ENCODE measurements around the gene EIPR1.
"Not testable (repeated sequence)": the region's sequence is repeated elsewhere in the genome, so short reads cannot be mapped to it uniquely, and the experiment has no call there.

Gene EIPR1

DNA sequence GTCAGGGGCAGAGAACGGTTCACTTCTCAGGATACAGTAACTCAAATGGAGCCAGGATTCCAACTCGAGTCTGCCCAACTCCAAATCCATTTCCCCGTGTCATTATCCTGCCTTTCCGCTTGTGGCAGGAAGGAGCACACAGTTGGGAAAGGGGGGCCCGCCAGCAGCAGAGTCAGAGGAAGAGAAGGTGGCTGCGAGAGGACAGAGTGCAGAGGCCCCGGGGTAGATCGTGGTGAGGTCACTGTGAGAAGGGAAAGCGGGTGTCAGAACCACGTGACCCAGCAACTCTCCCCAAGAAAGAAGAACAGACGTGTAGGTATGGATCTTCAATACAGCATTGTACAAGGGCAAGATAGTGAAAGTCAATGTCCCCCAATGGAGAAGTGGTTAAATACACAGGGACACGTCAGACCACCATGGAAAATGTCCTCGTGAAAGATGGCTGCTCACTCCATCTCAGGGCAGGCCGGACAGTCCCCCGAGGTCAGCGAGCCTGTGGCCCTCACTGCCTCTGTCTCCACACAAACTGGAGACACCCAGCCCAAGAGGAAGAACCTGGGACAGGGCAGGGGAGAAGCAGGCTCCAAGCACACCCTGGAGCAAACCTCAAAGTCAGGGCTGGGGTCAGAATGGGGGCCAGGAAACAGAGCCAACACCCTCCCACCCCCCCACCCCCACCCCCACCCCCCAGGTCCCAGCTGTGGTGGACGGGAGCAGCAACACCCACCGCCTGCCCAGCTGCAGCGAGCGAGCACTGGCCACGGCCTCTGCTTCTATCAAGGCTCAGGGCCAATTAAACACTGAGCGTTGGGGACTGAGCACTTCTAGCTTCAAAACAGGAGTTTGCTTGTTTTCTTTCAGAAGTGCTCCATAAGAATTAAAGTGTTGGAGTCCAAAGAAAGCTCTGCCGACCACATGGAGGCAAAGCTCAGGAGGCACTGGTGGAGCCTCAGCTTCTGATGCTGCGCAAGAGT, 92.7 kb downstream of the EIPR1 start:
- no peak for DNase-seq
- no peak overlapping the region for H2AFZ ChIP-seq (ENCODE audit: low read depth, low read length)
- peaks cover 11% of the 10 kb centered on the region for H3K4me1 ChIP-seq (ENCODE audit: control insufficient read depth, insufficient read depth, low read depth, low read length)
- no peak overlapping the region for H3K27ac ChIP-seq (ENCODE audit: low read length, poor library complexity, severe bottlenecking)
- no peak overlapping the region for H2BK12ac ChIP-seq (ENCODE audit: low read length in 2 of 2)
- H3K14ac ChIP-seq (ENCODE audit: low read length in 2 of 2) = no peak overlapping the region
- H2AK5ac ChIP-seq (ENCODE audit: low read length, severe bottlenecking) = no peak overlapping the region
- no peak overlapping the region for H2BK5ac ChIP-seq (ENCODE audit: low read depth, low read length, poor library complexity, severe bottlenecking)
- no peak overlapping the region for H4K8ac ChIP-seq (ENCODE audit: low read length)
- no peaks in the 10 kb centered on the region for H3K27me3 ChIP-seq (ENCODE audit: control insufficient read depth in 1 of 2, insufficient read depth in 1 of 2, low read length in 2 of 2)
- peaks cover 0 to 31% of the 10 kb centered on the region in 2 experiments for H3K36me3 ChIP-seq (ENCODE audit: control insufficient read depth in 1 of 2, insufficient read depth in 2 of 2, low read depth in 1 of 2, low read length in 2 of 2)
- H3K23ac ChIP-seq (ENCODE audit: low read length in 2 of 2) = no peak overlapping the region
- no peak overlapping the region for H4K91ac ChIP-seq (ENCODE audit: low read length)
- H3K79me1 ChIP-seq (replicated peaks; ENCODE audit: low read length, poor library complexity, severe bottlenecking) = peaks cover 55% of the 10 kb centered on the region
- 96% methylated on average over 20 of the region's 24 CpGs for WGBS
- no peak overlapping the region for H2BK120ac ChIP-seq (ENCODE audit: low read depth, low read length)
- H3K4me2 ChIP-seq (ENCODE audit: low read length, poor library complexity, severe bottlenecking) = no peak overlapping the region
- H3K9ac ChIP-seq (ENCODE audit: low read length) = no peak overlapping the region
- H3K18ac ChIP-seq (ENCODE audit: low read depth in 1 of 2, low read length in 2 of 2) = no peak overlapping the region
- H2BK15ac ChIP-seq (ENCODE audit: low read depth, poor library complexity, severe bottlenecking) = no peak overlapping the region
- no peaks in the 10 kb centered on the region for H3K9me3 ChIP-seq (ENCODE audit: control insufficient read depth, low read length)
- no peak overlapping the region for H3K4ac ChIP-seq (ENCODE audit: low read depth in 1 of 2, low read length in 2 of 2)
- no peak overlapping the region for H3K4me3 ChIP-seq (ENCODE audit: insufficient read depth in 1 of 2, low read depth in 1 of 2, low read length in 2 of 2)

- H3K27me3 ChIP-seq (ENCODE audit: control insufficient read depth in 1 of 2, insufficient read depth in 1 of 2, low read length in 2 of 2); H2AFZ ChIP-seq (ENCODE audit: low read depth, low read length); DNase-seq; H3K23ac ChIP-seq (ENCODE audit: low read length in 2 of 2); H2BK15ac ChIP-seq (ENCODE audit: low read depth, poor library complexity, severe bottlenecking); H3K14ac ChIP-seq (ENCODE audit: low read length in 2 of 2); H3K9ac ChIP-seq (ENCODE audit: low read length); H3K27ac ChIP-seq (ENCODE audit: low read length, poor library complexity, severe bottlenecking); H3K4me3 ChIP-seq (ENCODE audit: insufficient read depth in 1 of 2, low read depth in 1 of 2, low read length in 2 of 2); H3K18ac ChIP-seq (ENCODE audit: low read depth in 1 of 2, low read length in 2 of 2); H3K9me3 ChIP-seq (ENCODE audit: control insufficient read depth, low read length); H2BK120ac ChIP-seq (ENCODE audit: low read depth, low read length); H4K91ac ChIP-seq (ENCODE audit: low read length); H4K8ac ChIP-seq (ENCODE audit: low read length); H2AK5ac ChIP-seq (ENCODE audit: low read length, severe bottlenecking); H2BK12ac ChIP-seq (ENCODE audit: low read length in 2 of 2); H3K4me2 ChIP-seq (ENCODE audit: low read length, poor library complexity, severe bottlenecking); H3K4ac ChIP-seq (ENCODE audit: low read depth in 1 of 2, low read length in 2 of 2); H2BK5ac ChIP-seq (ENCODE audit: low read depth, low read length, poor library complexity, severe bottlenecking): not testable (repeated sequence)
- H3K4me1 ChIP-seq (ENCODE audit: control insufficient read depth, insufficient read depth, low read depth, low read length) = peaks cover 11% of the 10 kb centered on the region
- 95% methylated on average over 13 of the region's 38 CpGs for WGBS
- H3K36me3 ChIP-seq (ENCODE audit: control insufficient read depth in 1 of 2, insufficient read depth in 2 of 2, low read depth in 1 of 2, low read length in 2 of 2) = peaks cover 0 to 27% of the 10 kb centered on the region in 2 experiments
- H3K79me1 ChIP-seq (replicated peaks; ENCODE audit: low read length, poor library complexity, severe bottlenecking) = peaks cover 51% of the 10 kb centered on the region
These were observed 93.6 kb downstream of the EIPR1 start for GRCh38 chr2:3283876-3284656.

- no peak overlapping the region for H2BK12ac ChIP-seq (ENCODE audit: low read length in 2 of 2)
- H3K9ac ChIP-seq (ENCODE audit: low read length) = no peak overlapping the region
- H3K23ac ChIP-seq (ENCODE audit: low read length in 2 of 2) = no peak overlapping the region
- no peak overlapping the region for H3K27ac ChIP-seq (ENCODE audit: low read length, poor library complexity, severe bottlenecking)
- H3K4me3 ChIP-seq (ENCODE audit: insufficient read depth in 1 of 2, low read depth in 1 of 2, low read length in 2 of 2) = no peak overlapping the region
- no peak overlapping the region for H4K8ac ChIP-seq (ENCODE audit: low read length)
- H2AK5ac ChIP-seq (ENCODE audit: low read length, severe bottlenecking) = no peak overlapping the region
- no peak overlapping the region for H3K18ac ChIP-seq (ENCODE audit: low read depth in 1 of 2, low read length in 2 of 2)
- WGBS = 98% methylated on average over 14 of the region's 14 CpGs
- H2BK15ac ChIP-seq (ENCODE audit: low read depth, poor library complexity, severe bottlenecking) = no peak overlapping the region
- DNase-seq = no peak
- H3K79me1 ChIP-seq (replicated peaks; ENCODE audit: low read length, poor library complexity, severe bottlenecking) = peaks cover 51% of the 10 kb centered on the region
- no peaks in the 10 kb centered on the region for H3K27me3 ChIP-seq (ENCODE audit: control insufficient read depth in 1 of 2, insufficient read depth in 1 of 2, low read length in 2 of 2)
- H3K4me2 ChIP-seq (ENCODE audit: low read length, poor library complexity, severe bottlenecking) = no peak overlapping the region
- H3K4me1 ChIP-seq (ENCODE audit: control insufficient read depth, insufficient read depth, low read depth, low read length) = peaks cover 11% of the 10 kb centered on the region
- no peak overlapping the region for H3K14ac ChIP-seq (ENCODE audit: low read length in 2 of 2)
- no peak overlapping the region for H2BK120ac ChIP-seq (ENCODE audit: low read depth, low read length)
- H3K4ac ChIP-seq (ENCODE audit: low read depth in 1 of 2, low read length in 2 of 2) = no peak overlapping the region
- no peak overlapping the region for H2AFZ ChIP-seq (ENCODE audit: low read depth, low read length)
- no peaks in the 10 kb centered on the region for H3K9me3 ChIP-seq (ENCODE audit: control insufficient read depth, low read length)
- H2BK5ac ChIP-seq (ENCODE audit: low read depth, low read length, poor library complexity, severe bottlenecking) = no peak overlapping the region
- H3K36me3 ChIP-seq (ENCODE audit: control insufficient read depth in 1 of 2, insufficient read depth in 2 of 2, low read depth in 1 of 2, low read length in 2 of 2) = peaks cover 0 to 28% of the 10 kb centered on the region in 2 experiments
- no peak overlapping the region for H4K91ac ChIP-seq (ENCODE audit: low read length)
These were observed 94.4 kb downstream of the EIPR1 start for GRCh38 chr2:3283206-3283605.
